HG03439 (cell line): ENCODE measurements around the gene CRKL.
A peak's percentile ranks its signal among the peaks of the same experiment; 100 is the strongest.

Experiments used
- ATAC-seq: cut with Tn5 transposase; IDR thresholded peaks from one replicate; pipeline ENCODE4 v1.9.1; 2021; ENCODE audit warnings: mild to moderate bottlenecking, moderate library complexity; ENCODE audit not compliant: unreplicated experiment

The CRKL gene

GRCh38 chr22:20980523-20980922 lies 63.3 kb downstream of the CRKL start:
- no peak for ATAC-seq

- ATAC-seq = no peak
Measured at GRCh38 chr22:20980938-20981722, 63.9 kb downstream of the CRKL start.

GRCh38 chr22:20981787-20982562 lies 64.8 kb downstream of the CRKL start, which contains the start of gene LZTR1:
TSS of gene LZTR1 (plus strand) at chr22:20982297. CDS start at chr22:20982372, 75 bp downstream.
- ATAC-seq = peak; percentile 71

GRCh38 chr22:20982563-20982882 lies 65.3 kb downstream of the CRKL start:
- ATAC-seq = no peak

GRCh38 chr22:20983081-20983771 lies 66.0 kb downstream of the CRKL start:
- ATAC-seq = no peak

- no peak for ATAC-seq
Measured at GRCh38 chr22:20985720-20986119, 68.5 kb downstream of the CRKL start.

GRCh38 chr22:20986365-20986764 lies 69.2 kb downstream of the CRKL start:
- no peak for ATAC-seq

GRCh38 chr22:20987375-20987774 lies 70.2 kb downstream of the CRKL start:
- no peak for ATAC-seq

- no peak for ATAC-seq
Measured at GRCh38 chr22:20988573-20989322, 71.5 kb downstream of the CRKL start.

GRCh38 chr22:20989323-20990138 lies 72.3 kb downstream of the CRKL start:
- no peak for ATAC-seq

GRCh38 chr22:20990184-20991180 lies 73.3 kb downstream of the CRKL start:
- ATAC-seq = no peak

GRCh38 chr22:20991252-20992055 lies 74.2 kb downstream of the CRKL start:
- ATAC-seq = no peak

GRCh38 chr22:20992056-20992442 lies 74.8 kb downstream of the CRKL start:
- no peak for ATAC-seq

GRCh38 chr22:20992456-20993303 lies 75.5 kb downstream of the CRKL start:
- no peak for ATAC-seq

GRCh38 chr22:20993304-20994127 lies 76.3 kb downstream of the CRKL start:
- ATAC-seq = no peak
